Head of caudate nucleus (tissue), 42 donors: Measurements from ENCODE around the gene TIMELESS.
A peak's percentile ranks its signal among the peaks of the same experiment; 100 is the strongest.
"Not testable (repeated sequence)": the region's sequence is repeated elsewhere in the genome, so short reads cannot be mapped to it uniquely, and the experiment has no call there.

Experiments used
- DNase-seq, 42 donors: peaks; one replicate each; pipeline versions ENCODE4 v3.0.0 to v3.0.0-alpha.2; 2020 to 2021; ENCODE audit warnings: mixed read lengths in 7 of 42
- intact Hi-C: fragments of 100-400 bp; cut with DNase I; formaldehyde crosslinking; loops from one replicate; pipeline ENCODE4 v1.15.0; 2022

Gene TIMELESS

DNA sequence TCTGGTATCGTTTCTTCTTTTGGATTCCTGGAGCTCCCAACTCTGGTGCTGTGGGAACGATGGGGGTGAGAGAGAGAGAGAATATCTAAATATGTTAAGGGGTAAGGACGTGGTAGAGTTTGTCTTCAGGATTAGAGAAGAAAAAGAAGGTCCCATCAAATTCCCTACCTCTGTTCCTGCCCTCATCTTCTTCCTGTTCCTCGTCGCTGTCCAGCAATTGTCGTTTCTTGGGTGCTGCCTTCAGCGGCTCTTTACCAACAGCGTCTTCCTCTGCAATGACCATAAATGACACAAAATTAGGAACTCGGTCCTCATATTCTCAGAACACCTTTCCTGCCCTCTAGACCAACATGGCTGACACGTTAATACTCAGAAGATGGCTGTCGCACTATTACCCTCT is 31.5 kb downstream of the TIMELESS start:
- no peak for DNase-seq
- intact Hi-C loops: no loop called here

DNA sequence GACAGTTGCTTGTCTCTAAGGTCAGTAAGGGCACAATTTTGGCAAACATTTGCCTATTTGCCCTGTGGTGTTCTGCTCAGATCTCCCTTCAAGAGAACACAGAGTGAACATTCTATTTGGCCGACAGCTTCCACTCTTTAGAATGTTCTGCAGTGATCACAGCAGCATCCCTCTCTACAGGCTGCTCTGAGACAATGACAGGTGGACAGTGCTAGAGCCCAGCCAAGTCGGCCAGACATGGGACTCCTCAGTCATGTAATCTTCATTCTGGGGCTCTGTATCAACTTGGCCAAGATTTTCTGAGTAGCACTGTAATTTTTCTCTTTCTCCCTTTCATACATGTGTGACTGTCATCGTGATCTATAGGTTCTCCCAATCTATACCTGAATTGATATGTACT is 34.8 kb downstream of the TIMELESS start:
- DNase-seq: no peak
- intact Hi-C loops: no loop called here

DNA sequence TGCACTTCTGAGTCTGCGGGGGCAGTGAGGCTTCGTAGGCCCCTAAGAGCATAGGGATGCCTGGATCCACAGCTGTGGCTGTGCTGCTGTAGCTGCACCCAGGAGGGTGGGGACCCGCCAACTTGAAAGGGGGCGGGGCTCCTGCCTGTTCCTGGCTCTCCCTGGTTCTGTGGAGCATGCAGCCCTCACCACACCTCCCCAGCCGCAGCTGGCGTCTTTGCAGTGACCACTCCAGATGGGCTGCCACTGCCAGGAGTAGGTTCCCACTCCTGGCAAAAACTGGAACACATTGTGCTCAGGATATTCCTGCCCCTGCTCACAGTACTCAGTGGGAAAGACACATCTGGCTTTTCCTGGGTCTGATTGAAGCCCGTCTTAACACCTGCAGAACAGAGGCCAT is 35.8 kb downstream of the TIMELESS start:
- intact Hi-C loops: no loop called here
- no peak for DNase-seq

GRCh38 chr12:56411781-56412639 is 37.2 kb downstream of the TIMELESS start:
- intact Hi-C loops: no loop called here
- no peak for DNase-seq

GRCh38 chr12:56410768-56411167 is 38.5 kb downstream of the TIMELESS start:
- intact Hi-C loops: no loop called here
- DNase-seq: no peak

DNA sequence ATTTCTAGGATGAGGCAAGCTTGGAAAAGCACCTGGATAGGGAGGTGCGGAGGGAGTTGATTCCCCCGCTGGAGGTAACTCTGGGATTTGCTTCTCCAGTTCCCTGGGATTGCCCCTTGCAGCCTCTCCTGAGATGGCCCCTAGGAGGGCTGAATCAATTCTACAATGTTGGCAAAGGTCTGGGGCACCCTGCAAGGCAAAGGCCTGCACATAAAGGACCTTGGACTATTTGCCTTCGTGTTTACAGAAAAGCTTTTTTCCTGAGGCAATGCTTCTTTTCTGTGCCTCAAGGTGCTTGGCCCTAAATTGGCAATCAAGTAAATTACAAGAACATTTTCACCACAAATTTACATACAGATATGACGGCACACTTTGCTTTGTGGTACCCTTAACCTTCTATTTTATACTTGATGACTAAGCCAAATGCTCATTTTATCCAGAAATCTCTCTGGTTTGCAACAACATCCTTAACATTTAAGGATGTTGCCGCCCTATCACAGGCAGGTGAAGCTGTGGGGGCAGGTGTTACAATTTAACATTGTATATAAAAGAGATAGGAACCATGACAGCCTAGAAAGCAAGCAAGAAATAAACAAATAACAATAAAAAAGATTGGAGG is 40.3 kb downstream of the TIMELESS start:
- intact Hi-C loops: no loop called here

GRCh38 chr12:56404227-56404626 is 45.0 kb downstream of the TIMELESS start:
- DNase-seq, intact Hi-C loops: not testable (repeated sequence)

More for the DNA sequence above, 40.3 kb downstream of the TIMELESS start:
- no peak for DNase-seq

DNA sequence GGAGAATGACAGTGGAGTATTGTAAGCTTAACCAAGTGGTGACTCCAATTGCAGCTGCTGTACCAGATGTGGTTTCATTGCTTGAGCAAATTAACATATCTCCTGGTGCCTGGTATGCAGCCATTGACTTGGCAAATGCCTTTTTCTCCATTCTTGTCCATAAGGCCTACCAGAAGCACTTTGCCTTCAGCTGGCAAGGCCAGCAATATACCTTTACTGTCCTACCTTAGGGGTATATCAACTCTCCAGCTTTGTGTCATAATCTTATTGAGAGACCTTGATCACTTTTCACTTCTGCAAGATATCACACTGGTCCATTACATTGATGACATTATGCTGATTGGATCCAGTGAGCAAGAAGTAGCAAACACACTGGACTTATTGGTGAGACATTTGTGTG is 47.6 kb downstream of the TIMELESS start:
- DNase-seq, intact Hi-C loops: not testable (repeated sequence)

- intact Hi-C loops, DNase-seq: not testable (repeated sequence)
Measured at GRCh38 chr12:56401125-56401524, 48.1 kb downstream of the TIMELESS start.

- DNase-seq, intact Hi-C loops: not testable (repeated sequence)
Measured at GRCh38 chr12:56399466-56399865, 49.8 kb downstream of the TIMELESS start.

DNA sequence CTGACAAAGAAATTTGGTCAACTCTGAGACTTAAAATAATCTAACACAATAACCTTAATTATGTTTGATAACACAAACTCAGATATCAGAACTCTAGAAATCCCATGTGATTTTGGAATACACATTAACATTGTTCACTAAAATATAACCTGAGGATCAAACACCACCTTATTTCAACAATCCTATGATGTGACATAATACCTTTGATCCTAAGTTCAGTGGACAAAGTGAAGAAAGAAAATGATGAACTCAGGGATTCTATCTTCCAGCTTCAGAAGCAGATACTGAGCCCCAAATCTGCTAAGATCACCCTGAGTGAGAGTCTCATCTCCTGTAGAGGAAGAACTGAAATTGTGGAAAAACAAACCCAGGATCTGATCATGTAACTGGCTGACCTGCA is 50.9 kb downstream of the TIMELESS start:
- DNase-seq: no peak
- intact Hi-C loops: no loop called here

- no peak for DNase-seq
- intact Hi-C loops: no loop called here
Measured at GRCh38 chr12:56392331-56392730, 56.9 kb downstream of the TIMELESS start.

DNA sequence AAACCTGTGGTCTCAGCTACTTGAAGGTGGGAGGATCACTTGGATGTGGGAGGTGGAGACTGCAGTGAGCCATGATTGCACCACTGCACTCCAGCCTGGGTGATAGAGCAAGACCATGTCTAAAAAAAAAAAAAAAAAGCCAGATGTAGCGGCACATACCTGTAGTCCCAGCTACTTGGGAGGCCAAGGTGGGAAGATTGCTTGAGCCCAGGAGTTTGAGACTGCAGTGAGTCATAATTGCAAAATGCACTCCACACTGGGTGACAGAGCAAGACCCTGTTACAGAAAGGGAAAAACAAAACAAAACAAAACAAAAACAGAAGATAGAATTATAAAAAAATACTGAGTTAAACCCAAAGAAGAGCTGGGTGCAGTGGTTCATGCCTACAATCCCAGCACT is 57.5 kb downstream of the TIMELESS start:
- intact Hi-C loops: no loop called here
- DNase-seq: no peak

GRCh38 chr12:56389412-56389811 is 59.8 kb downstream of the TIMELESS start:
- no peak for DNase-seq
- intact Hi-C loops: no loop called here

DNA sequence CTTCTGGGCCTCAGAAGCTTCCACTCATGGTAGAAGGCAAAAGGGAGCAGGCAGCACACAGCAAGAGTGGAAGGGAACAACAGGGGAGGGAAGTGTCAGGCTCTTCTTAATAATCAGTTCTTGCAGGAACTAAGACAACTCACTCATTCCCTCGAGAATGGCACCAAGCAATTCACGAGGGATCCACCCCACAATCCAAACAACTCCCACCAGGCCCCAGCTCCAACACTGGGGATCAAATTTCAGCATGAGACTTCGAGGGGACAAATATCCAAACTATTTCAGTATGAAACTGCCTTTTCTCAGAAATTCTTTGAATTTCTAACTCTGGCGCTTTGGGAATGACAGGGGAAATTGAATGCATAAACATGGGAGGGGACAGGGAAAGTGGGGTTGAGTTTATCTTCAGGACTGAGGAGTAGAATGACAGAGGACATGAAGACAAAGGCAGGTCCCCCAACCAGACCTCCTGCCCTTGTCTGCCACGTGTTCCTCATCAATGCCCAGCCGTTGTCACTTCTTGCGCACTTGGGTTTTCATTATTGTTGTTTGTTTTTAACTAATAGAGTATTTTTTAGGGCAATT is 62.0 kb downstream of the TIMELESS start:
- intact Hi-C loops: no loop called here
- DNase-seq: no peak

- DNase-seq: no peak
- intact Hi-C loops: no loop called here
Measured at GRCh38 chr12:56385873-56386272, 63.4 kb downstream of the TIMELESS start.

- no peak for DNase-seq
- intact Hi-C loops: no loop called here
Measured at GRCh38 chr12:56382611-56383010, 66.6 kb downstream of the TIMELESS start.

- no peak for DNase-seq
- intact Hi-C loops: no loop called here
Measured at GRCh38 chr12:56377989-56378316, 71.3 kb downstream of the TIMELESS start.

DNA sequence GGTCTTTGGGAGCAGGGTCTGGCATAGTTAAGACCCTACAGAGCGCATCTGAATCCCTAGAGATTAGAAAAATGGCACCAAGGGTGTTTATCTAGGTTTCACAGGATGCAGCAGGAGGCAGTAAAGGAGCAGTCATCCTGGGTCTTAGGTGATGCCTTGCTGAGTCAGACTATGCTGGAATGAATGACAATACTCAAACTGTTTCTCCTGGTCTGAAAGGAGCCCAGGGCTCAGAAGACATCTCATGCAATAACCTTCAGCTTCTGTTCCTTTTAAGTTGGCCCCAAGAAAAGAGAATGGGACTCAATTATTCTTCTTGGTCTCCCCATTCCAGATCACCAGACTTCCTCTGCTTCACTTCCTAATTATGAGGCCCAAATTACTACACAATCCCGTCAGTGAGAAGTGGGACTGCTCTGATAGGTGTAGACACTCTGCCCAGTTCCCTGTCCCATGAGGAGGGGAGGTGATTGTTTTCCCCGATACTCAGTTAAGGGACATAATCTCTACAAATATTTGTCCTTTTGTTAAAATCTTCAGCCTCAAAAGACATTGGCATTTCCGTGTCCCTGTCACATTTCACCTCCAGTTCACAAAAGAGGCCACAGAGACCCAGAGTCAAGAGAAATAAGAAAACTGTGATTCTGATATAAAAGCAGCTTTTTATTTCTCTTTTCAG is 71.8 kb downstream of the TIMELESS start:
- DNase-seq: peak in 1 of 42 donors; percentile 3
- intact Hi-C loops: no loop called here
